ENCODE data around the gene ARAF. TPM values are rescaled to one million over a fixed set of nuclear protein-coding genes. Genes with fewer than 3 reads are reported as not detected.

ARAF gene
- total and polyA plus RNA-seq, 2 of the 4 experiments (the other 2 are of a cell fraction): 9.1 to 52.2 TPM

DNA sequence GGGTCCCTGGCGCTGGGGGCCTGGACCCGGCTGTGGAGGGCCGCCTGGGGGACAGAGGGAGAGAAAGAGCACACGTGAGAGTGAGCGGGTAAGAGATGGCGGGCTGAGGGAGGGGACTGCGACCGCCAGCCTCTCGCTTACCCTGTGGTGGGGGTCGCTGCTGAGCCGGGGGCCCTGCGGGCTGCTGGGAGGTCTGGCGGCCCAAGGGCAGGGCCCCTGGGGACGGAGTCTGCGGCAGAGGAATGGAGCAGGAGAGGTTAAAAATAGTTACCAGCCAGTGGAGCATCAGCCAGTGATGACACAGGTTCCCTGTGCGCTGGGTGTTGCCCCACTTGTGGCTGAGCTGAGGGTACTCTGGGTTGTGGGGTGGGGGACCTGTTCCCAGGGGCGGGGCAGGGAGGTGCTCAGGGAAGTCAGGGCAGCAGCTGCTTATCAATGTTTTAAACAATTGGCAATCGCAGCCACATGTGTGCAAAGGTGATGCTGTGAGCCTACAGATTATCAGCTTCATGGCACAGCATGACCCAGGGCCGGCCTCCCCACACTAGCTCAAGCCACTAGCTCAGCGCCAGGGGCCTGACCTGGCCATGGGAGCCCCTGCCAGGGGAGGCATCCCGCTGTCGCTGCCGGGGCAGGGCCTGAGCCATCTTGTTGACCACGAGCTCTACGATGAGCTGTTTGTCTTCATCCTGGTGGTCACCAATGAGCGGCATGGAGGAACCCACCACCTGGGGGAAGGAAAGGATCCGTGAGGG lies 13.7 kb downstream of the ARAF start (continued):
- TF ChIP-seq, protein P1, sequence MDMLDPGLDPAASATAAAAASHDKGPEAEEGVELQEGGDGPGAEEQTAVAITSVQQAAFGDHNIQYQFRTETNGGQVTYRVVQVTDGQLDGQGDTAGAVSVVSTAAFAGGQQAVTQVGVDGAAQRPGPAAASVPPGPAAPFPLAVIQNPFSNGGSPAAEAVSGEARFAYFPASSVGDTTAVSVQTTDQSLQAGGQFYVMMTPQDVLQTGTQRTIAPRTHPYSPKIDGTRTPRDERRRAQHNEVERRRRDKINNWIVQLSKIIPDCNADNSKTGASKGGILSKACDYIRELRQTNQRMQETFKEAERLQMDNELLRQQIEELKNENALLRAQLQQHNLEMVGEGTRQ (IDR thresholded peaks at IDR 0.05; ENCODE audit: low read depth, low read length): no peak
- no peak for TF ChIP-seq CHD1 (IDR thresholded peaks at IDR 0.05; ENCODE audit: low read depth, low read length)
